Measurements from ENCODE around the gene TNFRSF12A.

DNA sequence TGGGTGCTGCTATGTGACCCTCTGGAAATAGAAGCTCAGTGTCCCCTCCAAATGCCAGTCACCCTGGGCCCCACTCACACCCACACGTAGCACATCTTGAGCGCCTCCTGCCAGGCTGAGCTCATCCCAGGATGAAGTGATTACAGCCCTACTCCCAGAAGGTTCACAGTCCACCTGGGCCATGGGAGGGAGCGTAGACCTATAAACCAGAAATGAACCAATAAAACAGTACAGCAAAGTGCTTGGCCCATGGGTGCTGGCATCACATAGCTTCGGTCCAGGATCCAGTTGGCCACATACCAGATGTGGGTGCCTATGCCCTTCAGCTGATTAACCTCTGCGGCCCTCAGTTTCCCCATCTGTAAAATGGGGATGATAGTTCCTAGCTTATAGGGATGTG is 18.7 kb downstream of the TNFRSF12A start:
- TF ChIP-seq EZH2 (IDR thresholded peaks at IDR 0.05; ENCODE audit: low read depth, low read length, severe bottlenecking) (no peak), RNF2 (IDR thresholded peaks at IDR 0.05; ENCODE audit: borderline replicate concordance, low read depth, low read length, missing control alignments, poor library complexity, severe bottlenecking) (no peak), RAD21 (IDR thresholded peaks at IDR 0.05 in 1 of 2, conservative IDR thresholded peaks at IDR 0.05 in 1 of 2; ENCODE audit: low read depth in 2 of 2, low read length in 2 of 2) (no peak), CEBPB (IDR thresholded peaks at IDR 0.05; ENCODE audit: low read depth, low read length) (no peak), GABPA (IDR thresholded peaks at IDR 0.05; ENCODE audit: borderline replicate concordance, insufficient read depth, low read length) (no peak), POLR2AphosphoS5 (IDR thresholded peaks at IDR 0.05; ENCODE audit: low read depth, low read length) (no peak), SIN3A (conservative IDR thresholded peaks at IDR 0.05 in 1 of 2, IDR thresholded peaks at IDR 0.05 in 1 of 2; ENCODE audit: low read depth in 1 of 2, low read length in 2 of 2) (no peak), SIRT6 (IDR thresholded peaks at IDR 0.05; ENCODE audit: low read length) (no peak), CBX8 (IDR thresholded peaks at IDR 0.05; ENCODE audit: borderline replicate concordance, low read depth, low read length) (no peak), HDAC6 (IDR thresholded peaks at IDR 0.05; ENCODE audit: low read depth, low read length) (no peak), JUN (IDR thresholded peaks at IDR 0.05; ENCODE audit: low read depth, low read length) (no peak), POLR2A (IDR thresholded peaks at IDR 0.05; ENCODE audit: control extremely low read depth in 1 of 2, low read depth in 2 of 2, low read length in 2 of 2) (no peak)
- TF ChIP-seq, protein P1, sequence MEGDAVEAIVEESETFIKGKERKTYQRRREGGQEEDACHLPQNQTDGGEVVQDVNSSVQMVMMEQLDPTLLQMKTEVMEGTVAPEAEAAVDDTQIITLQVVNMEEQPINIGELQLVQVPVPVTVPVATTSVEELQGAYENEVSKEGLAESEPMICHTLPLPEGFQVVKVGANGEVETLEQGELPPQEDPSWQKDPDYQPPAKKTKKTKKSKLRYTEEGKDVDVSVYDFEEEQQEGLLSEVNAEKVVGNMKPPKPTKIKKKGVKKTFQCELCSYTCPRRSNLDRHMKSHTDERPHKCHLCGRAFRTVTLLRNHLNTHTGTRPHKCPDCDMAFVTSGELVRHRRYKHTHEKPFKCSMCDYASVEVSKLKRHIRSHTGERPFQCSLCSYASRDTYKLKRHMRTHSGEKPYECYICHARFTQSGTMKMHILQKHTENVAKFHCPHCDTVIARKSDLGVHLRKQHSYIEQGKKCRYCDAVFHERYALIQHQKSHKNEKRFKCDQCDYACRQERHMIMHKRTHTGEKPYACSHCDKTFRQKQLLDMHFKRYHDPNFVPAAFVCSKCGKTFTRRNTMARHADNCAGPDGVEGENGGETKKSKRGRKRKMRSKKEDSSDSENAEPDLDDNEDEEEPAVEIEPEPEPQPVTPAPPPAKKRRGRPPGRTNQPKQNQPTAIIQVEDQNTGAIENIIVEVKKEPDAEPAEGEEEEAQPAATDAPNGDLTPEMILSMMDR (IDR thresholded peaks at IDR 0.05; ENCODE audit: control extremely low read depth in 1 of 3, insufficient read depth in 1 of 3, low read depth in 1 of 3, low read length in 3 of 3): no peak
- TF ChIP-seq, protein P2, sequence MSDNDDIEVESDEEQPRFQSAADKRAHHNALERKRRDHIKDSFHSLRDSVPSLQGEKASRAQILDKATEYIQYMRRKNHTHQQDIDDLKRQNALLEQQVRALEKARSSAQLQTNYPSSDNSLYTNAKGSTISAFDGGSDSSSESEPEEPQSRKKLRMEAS (IDR thresholded peaks at IDR 0.05): no peak
